MM.1S (cell line): Measurements from ENCODE around the gene ISCU.

ENCODE experiments used
- DNase-seq: peaks from one replicate; pipeline ENCODE4 v3.0.0-alpha.2; 2015
- H2AFZ ChIP-seq: fragments of 300-600 bp; sonication (generic); 2 replicates; pipeline ENCODE4 v1.6.0; 2016; ENCODE audit warnings: antibody characterized with exemption, low read length
- H3F3A ChIP-seq: fragments of 300-600 bp; sonication (generic); 2 replicates; pipeline ENCODE4 v1.6.1; 2016; ENCODE audit warnings: mild to moderate bottlenecking, antibody characterized with exemption, low read length, moderate library complexity, mixed read lengths; ENCODE audit not compliant: insufficient read depth
- H3K27ac ChIP-seq: fragments of 300-600 bp; sonication (generic); 2 replicates; pipeline ENCODE4 v1.5.1; 2016; ENCODE audit warnings: mild to moderate bottlenecking, low read length
- H3K27me3 ChIP-seq: fragments of 300-600 bp; sonication (generic); replicated peaks from 2 replicates; pipeline ENCODE4 v1.6.0; 2016; ENCODE audit warnings: low read length; ENCODE audit not compliant: insufficient read depth
- H3K36me3 ChIP-seq: fragments of 300-600 bp; sonication (generic); replicated peaks from 2 replicates; pipeline ENCODE4 v1.6.1; 2016; ENCODE audit warnings: mild to moderate bottlenecking, low read length, mixed read lengths; ENCODE audit not compliant: insufficient read depth
- H3K4me1 ChIP-seq: fragments of 300-600 bp; sonication (generic); 2 replicates; pipeline ENCODE4 v1.6.1; 2016; ENCODE audit warnings: low read length, mixed read lengths
- H3K4me2 ChIP-seq: fragments of 300-600 bp; sonication (generic); 2 replicates; pipeline ENCODE4 v1.6.0; 2016; ENCODE audit warnings: low read depth, low read length
- H3K4me3 ChIP-seq: fragments of 300-600 bp; sonication (generic); 2 replicates; pipeline ENCODE4 v1.5.1; 2016; ENCODE audit warnings: low read length, mixed read lengths
- H3K79me2 ChIP-seq: fragments of 300-600 bp; sonication (generic); 2 replicates; pipeline ENCODE4 v1.6.1; 2016; ENCODE audit warnings: mixed run types, low read length, mixed read lengths
- H3K9ac ChIP-seq: fragments of 300-600 bp; sonication (generic); 2 replicates; pipeline ENCODE4 v1.6.1; 2016; ENCODE audit warnings: low read length, mixed read lengths
- H3K9me2 ChIP-seq: fragments of 300-600 bp; sonication (generic); replicated peaks from 2 replicates; pipeline ENCODE4 v1.6.1; 2016; ENCODE audit warnings: mild to moderate bottlenecking, low read length, mixed read lengths; ENCODE audit not compliant: insufficient read depth
- H3K9me3 ChIP-seq: fragments of 300-600 bp; sonication (generic); replicated peaks from 2 replicates; pipeline ENCODE4 v1.6.1; 2016; ENCODE audit warnings: mild to moderate bottlenecking, low read length, mixed read lengths; ENCODE audit not compliant: insufficient read depth
- H4K20me1 ChIP-seq: fragments of 300-600 bp; sonication (generic); 2 replicates; pipeline ENCODE4 v1.6.1; 2016; ENCODE audit warnings: mild to moderate bottlenecking, low read length, moderate library complexity, mixed read lengths; ENCODE audit not compliant: insufficient read depth
- EZH2 ChIP-seq: fragments of 300-600 bp; sonication (generic); optimal IDR thresholded peaks from 2 replicates; pipeline ENCODE3; 2017; ENCODE audit warnings: low read depth, mild to moderate bottlenecking, antibody characterized with exemption, low read length, mixed read lengths
- EZH2phosphoT487 ChIP-seq: fragments of 300-600 bp; sonication (generic); IDR thresholded peaks from 2 replicates; pipeline ENCODE4 v1.6.1; 2018; ENCODE audit warnings: antibody characterized with exemption, low read length
- TF ChIP-seq, protein P1 (sequence below): fragments of 300-600 bp; sonication (generic); IDR thresholded peaks from 2 replicates; pipeline ENCODE4 v1.5.1; 2016; ENCODE audit warnings: antibody characterized with exemption, low read length, mixed read lengths

Gene ISCU

DNA sequence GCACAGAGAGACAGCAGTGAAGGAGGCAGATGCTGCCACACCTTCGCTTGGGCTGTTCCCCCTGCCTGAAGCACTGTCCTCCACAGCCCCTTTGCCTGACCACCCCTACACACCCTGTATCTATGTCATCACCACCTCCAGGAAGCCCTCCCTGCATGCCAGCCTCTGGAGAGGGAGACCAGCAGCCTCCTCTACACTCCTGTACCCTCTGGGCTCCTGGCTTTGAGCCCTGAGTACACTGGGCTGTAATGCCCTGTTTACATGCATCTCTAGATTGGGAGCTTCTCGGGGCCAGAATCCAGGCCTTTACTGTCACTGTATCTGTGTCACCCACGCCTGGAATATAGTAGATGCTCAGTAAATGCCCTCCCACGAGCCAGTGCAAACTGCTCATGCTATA is 41.3 kb downstream of the ISCU start:
- Histone ChIP-seq H3K27me3 (no peaks in the 10 kb centered on the region), H3K4me2 (no peak overlapping the region), H4K20me1 (no peaks in the 10 kb centered on the region), H3F3A (0 out of 2 replicates have a peak, but pooled peaks cover 4% of the 10 kb centered on the region), H3K9me2 (no peaks in the 10 kb centered on the region), H3K4me3 (no peak overlapping the region), H3K79me2 (no peaks in the 10 kb centered on the region), H3K9ac (no peak overlapping the region), H3K36me3 (no peaks in the 10 kb centered on the region), H3K4me1 (no peaks in the 10 kb centered on the region), H3K9me3 (no peaks in the 10 kb centered on the region), H2AFZ (no peak overlapping the region), H3K27ac (no peak overlapping the region)
- no peak for DNase-seq
- TF ChIP-seq EZH2phosphoT487 = no peak
- TF ChIP-seq EZH2 = no peak
- TF ChIP-seq, protein P1, sequence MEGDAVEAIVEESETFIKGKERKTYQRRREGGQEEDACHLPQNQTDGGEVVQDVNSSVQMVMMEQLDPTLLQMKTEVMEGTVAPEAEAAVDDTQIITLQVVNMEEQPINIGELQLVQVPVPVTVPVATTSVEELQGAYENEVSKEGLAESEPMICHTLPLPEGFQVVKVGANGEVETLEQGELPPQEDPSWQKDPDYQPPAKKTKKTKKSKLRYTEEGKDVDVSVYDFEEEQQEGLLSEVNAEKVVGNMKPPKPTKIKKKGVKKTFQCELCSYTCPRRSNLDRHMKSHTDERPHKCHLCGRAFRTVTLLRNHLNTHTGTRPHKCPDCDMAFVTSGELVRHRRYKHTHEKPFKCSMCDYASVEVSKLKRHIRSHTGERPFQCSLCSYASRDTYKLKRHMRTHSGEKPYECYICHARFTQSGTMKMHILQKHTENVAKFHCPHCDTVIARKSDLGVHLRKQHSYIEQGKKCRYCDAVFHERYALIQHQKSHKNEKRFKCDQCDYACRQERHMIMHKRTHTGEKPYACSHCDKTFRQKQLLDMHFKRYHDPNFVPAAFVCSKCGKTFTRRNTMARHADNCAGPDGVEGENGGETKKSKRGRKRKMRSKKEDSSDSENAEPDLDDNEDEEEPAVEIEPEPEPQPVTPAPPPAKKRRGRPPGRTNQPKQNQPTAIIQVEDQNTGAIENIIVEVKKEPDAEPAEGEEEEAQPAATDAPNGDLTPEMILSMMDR = no peak

DNA sequence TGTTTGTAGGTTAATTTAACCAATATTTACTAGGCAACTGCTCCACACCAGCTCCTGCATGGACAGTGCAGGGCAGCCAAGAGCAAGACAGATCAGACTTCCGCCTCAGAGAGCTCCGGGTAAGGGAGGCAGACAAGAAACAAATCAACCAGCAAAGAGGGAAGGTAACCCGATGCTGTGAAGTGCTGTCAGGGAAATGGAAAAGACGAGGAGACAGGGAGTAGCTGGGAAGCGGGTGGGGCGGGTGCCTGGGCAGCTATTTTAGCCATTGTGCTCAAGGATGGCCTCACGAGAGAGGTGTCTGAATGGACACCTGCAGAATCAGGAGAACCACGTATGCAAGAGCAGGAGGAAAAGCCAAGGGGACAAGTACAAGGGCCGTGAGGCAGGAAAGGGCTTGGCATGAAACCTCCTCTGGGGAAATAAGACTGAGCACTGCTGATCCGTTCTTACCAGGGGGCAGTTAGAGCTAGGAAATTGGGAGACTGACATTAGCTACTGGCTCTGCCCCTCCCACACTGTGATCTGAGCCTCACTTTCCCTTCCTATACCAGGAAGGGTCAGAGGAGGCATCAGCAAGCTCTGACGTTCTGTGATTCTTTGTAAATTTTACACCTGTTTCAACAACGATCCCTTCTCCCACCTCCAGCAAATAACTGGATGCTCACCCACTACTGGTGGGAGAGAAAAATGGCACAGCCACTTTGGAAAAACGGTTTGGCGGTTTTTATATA is 42.0 kb downstream of the ISCU start:
- TF ChIP-seq EZH2 (no peak), EZH2phosphoT487 (no peak)
- TF ChIP-seq, protein P1 = no peak
- no peak overlapping the region for H3K4me3 ChIP-seq
- no peaks in the 10 kb centered on the region for H3K4me1 ChIP-seq
- 0 out of 2 replicates have a peak, but pooled peaks cover 4% of the 10 kb centered on the region for H3F3A ChIP-seq
- DNase-seq = no peak
- no peaks in the 10 kb centered on the region for H3K9me2 ChIP-seq
- H4K20me1 ChIP-seq = no peaks in the 10 kb centered on the region
- H3K4me2 ChIP-seq = no peak overlapping the region
- no peaks in the 10 kb centered on the region for H3K9me3 ChIP-seq
- H3K9ac ChIP-seq = no peak overlapping the region
- no peaks in the 10 kb centered on the region for H3K79me2 ChIP-seq
- H3K27me3 ChIP-seq = no peaks in the 10 kb centered on the region
- H2AFZ ChIP-seq = no peak overlapping the region
- H3K27ac ChIP-seq = no peak overlapping the region
- no peaks in the 10 kb centered on the region for H3K36me3 ChIP-seq

DNA sequence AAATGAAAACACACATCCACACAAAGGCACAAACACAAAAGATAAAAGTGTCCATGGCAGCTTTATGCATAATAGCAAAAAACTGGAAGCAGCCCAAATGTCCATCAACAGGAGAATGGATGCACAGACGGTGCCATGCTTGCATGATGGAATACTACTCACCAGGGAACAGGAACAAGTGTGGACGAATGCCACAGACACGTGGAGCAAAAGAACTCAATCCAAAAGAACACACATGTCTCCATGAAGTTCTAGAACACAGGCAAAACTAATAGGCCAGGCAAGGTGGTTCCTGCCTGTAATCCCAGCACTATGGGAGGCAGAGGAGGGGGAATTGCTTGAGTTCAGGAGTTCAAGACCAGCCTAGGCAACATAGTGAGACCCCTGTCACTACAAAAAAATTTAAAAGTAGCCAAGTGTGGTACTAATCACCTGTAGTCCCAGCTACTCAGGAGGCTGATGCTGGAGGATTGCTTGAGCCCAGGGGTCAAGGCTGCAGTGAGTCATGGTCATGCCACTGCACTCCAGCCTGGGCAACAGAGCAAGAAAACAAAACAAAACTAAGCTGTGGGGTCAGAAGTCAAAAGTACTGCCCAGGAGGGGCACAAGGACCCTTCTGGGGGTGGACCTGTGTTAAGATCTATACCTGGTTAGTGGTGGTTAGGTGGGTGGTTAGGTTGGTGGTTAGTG is 42.7 kb downstream of the ISCU start:
- H3K9ac ChIP-seq = no peak overlapping the region
- no peaks in the 10 kb centered on the region for H3K36me3 ChIP-seq
- H3K27me3 ChIP-seq = no peaks in the 10 kb centered on the region
- H2AFZ ChIP-seq = no peak overlapping the region
- H3K4me1 ChIP-seq = no peaks in the 10 kb centered on the region
- no peak overlapping the region for H3K4me3 ChIP-seq
- 0 out of 2 replicates have a peak, but pooled peaks cover 4% of the 10 kb centered on the region for H3F3A ChIP-seq
- H3K4me2 ChIP-seq = no peak overlapping the region
- H3K79me2 ChIP-seq = no peaks in the 10 kb centered on the region
- no peak overlapping the region for H3K27ac ChIP-seq
- H3K9me2 ChIP-seq = no peaks in the 10 kb centered on the region
- no peaks in the 10 kb centered on the region for H4K20me1 ChIP-seq
- no peak for DNase-seq
- TF ChIP-seq EZH2 (no peak), EZH2phosphoT487 (no peak)
- TF ChIP-seq, protein P1 = no peak
- no peaks in the 10 kb centered on the region for H3K9me3 ChIP-seq
